ENCODE data around the gene CABP1. TPM values are rescaled to one million over a fixed set of nuclear protein-coding genes. Genes with fewer than 3 reads are reported as not detected.

The CABP1 gene
- polyA plus RNA-seq, 1 donor (not counting 4 experiments of a cell fraction or from before 2014, with no cell fraction given): 0.04 TPM

DNA sequence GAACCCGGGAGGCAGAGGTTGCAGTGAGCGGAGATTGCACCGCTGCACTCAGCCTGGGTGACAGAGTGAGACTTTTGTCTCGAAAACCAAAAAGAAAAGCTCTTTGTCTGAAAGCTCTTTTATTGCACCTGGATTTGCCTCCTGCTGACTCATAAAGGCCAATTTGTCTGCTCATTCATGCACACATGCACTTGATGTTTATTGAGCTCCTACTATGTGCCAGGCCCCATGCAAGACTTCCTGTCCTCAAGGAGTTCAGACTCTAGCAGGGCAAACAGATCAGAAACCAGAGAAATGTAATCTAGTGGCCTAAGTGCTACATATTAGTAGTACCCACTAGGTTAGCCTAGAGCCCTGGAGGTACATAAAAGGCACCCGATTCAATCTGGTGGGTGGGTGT, 30.2 kb downstream of the CABP1 start:
- H4K20me1 ChIP-seq (ENCODE audit: control insufficient read depth, extremely low read depth, insufficient read depth, low read length): no peaks in the 10 kb centered on the region
- no peak overlapping the region for H3K4me2 ChIP-seq (ENCODE audit: control insufficient read depth, extremely low read depth, insufficient read depth, low read depth, low read length)
- no peak overlapping the region for H2AFZ ChIP-seq (ENCODE audit: control insufficient read depth, low read length)
- dilution Hi-C loops (cut with MboI; ENCODE audit: extremely low pct_ligation_motif_present, low sequenced_read_pairs): no loop called here
- H3K27ac ChIP-seq (ENCODE audit: control insufficient read depth, insufficient read depth, low read length): no peak overlapping the region
- no peaks in the 10 kb centered on the region for H3K36me3 ChIP-seq (ENCODE audit: control insufficient read depth in 2 of 2, extremely low read depth in 1 of 2, insufficient read depth in 2 of 2, low read length in 2 of 2)
- H3K4me1 ChIP-seq (ENCODE audit: control insufficient read depth, extremely low read depth, insufficient read depth, low read length): peaks cover 5% of the 10 kb centered on the region
- no peaks in the 10 kb centered on the region for H3K79me2 ChIP-seq (ENCODE audit: control insufficient read depth, insufficient read depth, low read length)
- FAIRE-seq (no peak), DNase-seq (ENCODE audit: low read depth, low spot score) (no peak)
- no peaks in the 10 kb centered on the region for H3K9me1 ChIP-seq (ENCODE audit: control insufficient read depth, extremely low read depth, insufficient read depth, low read length)
- no peak overlapping the region for H3K4me3 ChIP-seq (ENCODE audit: control insufficient read depth in 2 of 3, extremely low read depth in 1 of 3, insufficient read depth in 2 of 3, low read depth in 1 of 3, low read length in 3 of 3)
- no peak overlapping the region for H3K9ac ChIP-seq (ENCODE audit: control insufficient read depth, extremely low read depth, insufficient read depth, low read length)
- H3K27me3 ChIP-seq (ENCODE audit: control insufficient read depth, extremely low read depth, insufficient read depth, low read length): no peaks in the 10 kb centered on the region
- TF ChIP-seq, protein P1, sequence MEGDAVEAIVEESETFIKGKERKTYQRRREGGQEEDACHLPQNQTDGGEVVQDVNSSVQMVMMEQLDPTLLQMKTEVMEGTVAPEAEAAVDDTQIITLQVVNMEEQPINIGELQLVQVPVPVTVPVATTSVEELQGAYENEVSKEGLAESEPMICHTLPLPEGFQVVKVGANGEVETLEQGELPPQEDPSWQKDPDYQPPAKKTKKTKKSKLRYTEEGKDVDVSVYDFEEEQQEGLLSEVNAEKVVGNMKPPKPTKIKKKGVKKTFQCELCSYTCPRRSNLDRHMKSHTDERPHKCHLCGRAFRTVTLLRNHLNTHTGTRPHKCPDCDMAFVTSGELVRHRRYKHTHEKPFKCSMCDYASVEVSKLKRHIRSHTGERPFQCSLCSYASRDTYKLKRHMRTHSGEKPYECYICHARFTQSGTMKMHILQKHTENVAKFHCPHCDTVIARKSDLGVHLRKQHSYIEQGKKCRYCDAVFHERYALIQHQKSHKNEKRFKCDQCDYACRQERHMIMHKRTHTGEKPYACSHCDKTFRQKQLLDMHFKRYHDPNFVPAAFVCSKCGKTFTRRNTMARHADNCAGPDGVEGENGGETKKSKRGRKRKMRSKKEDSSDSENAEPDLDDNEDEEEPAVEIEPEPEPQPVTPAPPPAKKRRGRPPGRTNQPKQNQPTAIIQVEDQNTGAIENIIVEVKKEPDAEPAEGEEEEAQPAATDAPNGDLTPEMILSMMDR (optimal IDR thresholded peaks at IDR 0.05 in 1 of 3, IDR thresholded peaks at IDR 0.05 in 1 of 3, conservative IDR thresholded peaks at IDR 0.05 in 1 of 3; ENCODE audit: extremely low read depth in 1 of 3, insufficient read depth in 2 of 3, low read length in 3 of 3): no peak
- TF ChIP-seq EZH2 (IDR thresholded peaks at IDR 0.05; ENCODE audit: low read length): no peak
- H3K9me3 ChIP-seq (ENCODE audit: control insufficient read depth, low read depth, low read length): no peaks in the 10 kb centered on the region

DNA sequence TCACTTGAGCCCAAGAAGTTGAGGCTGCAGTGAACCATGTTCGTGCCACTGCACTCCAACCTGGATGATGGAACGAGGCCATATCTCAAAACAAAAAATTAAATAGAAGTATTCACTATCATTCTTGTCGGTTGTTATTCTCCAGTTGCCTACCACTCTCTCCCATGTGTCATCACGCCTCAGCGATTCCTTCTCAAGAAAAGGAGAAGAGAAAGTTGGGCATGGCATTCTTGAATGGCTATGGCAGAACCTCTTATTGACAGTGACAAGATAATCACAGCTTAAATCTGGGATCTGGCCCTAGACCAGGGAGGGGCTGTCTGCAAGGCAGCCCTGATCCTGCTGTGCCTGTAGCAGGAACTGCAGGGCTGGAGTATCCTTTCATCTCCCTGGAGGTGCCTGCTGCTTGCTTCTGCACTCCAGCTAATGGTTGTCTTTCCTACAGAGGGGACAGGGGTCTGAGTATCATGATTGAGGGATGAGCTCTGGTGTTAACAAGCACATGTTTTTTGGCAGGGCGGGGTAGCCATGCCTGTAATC, 33.7 kb downstream of the CABP1 start:
- Histone ChIP-seq H3K4me1 (ENCODE audit: control insufficient read depth, extremely low read depth, insufficient read depth, low read length) (peaks cover 18% of the 10 kb centered on the region), H3K9me1 (ENCODE audit: control insufficient read depth, extremely low read depth, insufficient read depth, low read length) (no peaks in the 10 kb centered on the region), H3K4me2 (ENCODE audit: control insufficient read depth, extremely low read depth, insufficient read depth, low read depth, low read length) (no peak overlapping the region), H3K27me3 (ENCODE audit: control insufficient read depth, extremely low read depth, insufficient read depth, low read length) (no peaks in the 10 kb centered on the region), H3K36me3 (ENCODE audit: control insufficient read depth in 2 of 2, extremely low read depth in 1 of 2, insufficient read depth in 2 of 2, low read length in 2 of 2) (no peaks in the 10 kb centered on the region), H3K79me2 (ENCODE audit: control insufficient read depth, insufficient read depth, low read length) (no peaks in the 10 kb centered on the region), H3K9me3 (ENCODE audit: control insufficient read depth, low read depth, low read length) (no peaks in the 10 kb centered on the region), H3K9ac (ENCODE audit: control insufficient read depth, extremely low read depth, insufficient read depth, low read length) (no peak overlapping the region), H2AFZ (ENCODE audit: control insufficient read depth, low read length) (no peak overlapping the region), H3K27ac (ENCODE audit: control insufficient read depth, insufficient read depth, low read length) (no peak overlapping the region), H3K4me3 (ENCODE audit: control insufficient read depth in 2 of 3, extremely low read depth in 1 of 3, insufficient read depth in 2 of 3, low read depth in 1 of 3, low read length in 3 of 3) (no peak overlapping the region), H4K20me1 (ENCODE audit: control insufficient read depth, extremely low read depth, insufficient read depth, low read length) (no peaks in the 10 kb centered on the region)
- dilution Hi-C loops (cut with MboI; ENCODE audit: extremely low pct_ligation_motif_present, low sequenced_read_pairs): no loop called here
- no peak for DNase-seq (ENCODE audit: low read depth, low spot score)
- FAIRE-seq: no peak
- TF ChIP-seq, protein P1 (optimal IDR thresholded peaks at IDR 0.05 in 1 of 3, IDR thresholded peaks at IDR 0.05 in 1 of 3, conservative IDR thresholded peaks at IDR 0.05 in 1 of 3; ENCODE audit: extremely low read depth in 1 of 3, insufficient read depth in 2 of 3, low read length in 3 of 3): no peak
- no peak for TF ChIP-seq EZH2 (IDR thresholded peaks at IDR 0.05; ENCODE audit: low read length)
